Activated CD4-positive, alpha-beta memory T cell treated with anti-CD3 and anti-CD28 coated beads, Interleukin-2, amount 10 ng/mL, durations not matched to agents 7 days and 5 days (primary cell): ENCODE data around the gene USP44. TPM values are rescaled to one million over a fixed set of nuclear protein-coding genes. Genes with fewer than 3 reads are reported as not detected.

Source experiments
- CTCF ChIA-PET: fragments of 350-600 bp; sonication (Branson Sonifier 250); formaldehyde crosslinking; loops from one replicate; lab custom pipeline; 2021; ENCODE audit warnings: antibody characterized with exemption, inconsistent platforms; lab: Charles Lee
- POLR2A ChIA-PET: fragments of 350-600 bp; sonication (Branson Sonifier 250); formaldehyde crosslinking; loops from one replicate; lab custom pipeline; 2021; ENCODE audit warnings: antibody characterized with exemption; lab: Charles Lee
- DNase-seq: peaks from one replicate; pipeline ENCODE4 v3.0.0-alpha.2; 2020
- H3K27ac Mint-ChIP-seq: one replicate; pipeline ENCODE4 v1.8.0; 2021; ENCODE audit warnings: mild to moderate bottlenecking, mixed read lengths
- H3K27me3 Mint-ChIP-seq: one replicate; pipeline ENCODE4 v1.8.0; 2021; ENCODE audit warnings: mixed read lengths
- H3K36me3 Mint-ChIP-seq: one replicate; pipeline ENCODE4 v1.8.0; 2021; ENCODE audit warnings: low read depth, mixed read lengths
- H3K4me1 Mint-ChIP-seq: one replicate; pipeline ENCODE4 v1.8.0; 2021; ENCODE audit warnings: mixed read lengths
- H3K4me3 Mint-ChIP-seq: one replicate; pipeline ENCODE4 v1.8.0; 2021; ENCODE audit warnings: mild to moderate bottlenecking, mixed read lengths
- H3K9me3 Mint-ChIP-seq: one replicate; pipeline ENCODE4 v1.8.0; 2021; ENCODE audit warnings: mixed read lengths
- total RNA-seq, 2 experiments: library from RNA; stranded (reverse); gene quantifications; one replicate each; pipeline ENCODE4 v1.2.3, GENCODE V29; 2021

Gene USP44
- total RNA-seq, 2 experiments from 2014 or later: 0.88 to 1.5 TPM

DNA sequence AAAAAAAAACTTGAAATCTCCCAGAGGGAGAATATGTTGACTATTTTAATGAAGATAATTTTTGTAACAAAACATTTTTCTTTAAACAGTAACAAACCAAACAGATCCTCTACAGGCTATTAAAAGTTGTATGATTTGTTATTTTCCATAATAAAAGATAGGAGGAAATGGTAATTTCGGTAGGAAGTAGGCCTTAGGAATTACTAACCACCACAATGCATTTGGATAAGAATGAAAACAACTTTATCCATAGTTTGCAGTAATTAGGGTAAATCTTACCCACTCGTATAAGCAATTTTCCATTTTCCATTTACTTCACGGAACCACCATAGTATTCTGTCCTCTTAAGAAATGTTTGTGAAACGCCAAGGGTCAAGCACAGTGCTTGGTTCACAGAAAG, 6.0 kb downstream of the USP44 start:
- H3K27me3 Mint-ChIP-seq: peaks cover 32% of the 10 kb centered on the region
- no peak overlapping the region for H3K27ac Mint-ChIP-seq

DNA sequence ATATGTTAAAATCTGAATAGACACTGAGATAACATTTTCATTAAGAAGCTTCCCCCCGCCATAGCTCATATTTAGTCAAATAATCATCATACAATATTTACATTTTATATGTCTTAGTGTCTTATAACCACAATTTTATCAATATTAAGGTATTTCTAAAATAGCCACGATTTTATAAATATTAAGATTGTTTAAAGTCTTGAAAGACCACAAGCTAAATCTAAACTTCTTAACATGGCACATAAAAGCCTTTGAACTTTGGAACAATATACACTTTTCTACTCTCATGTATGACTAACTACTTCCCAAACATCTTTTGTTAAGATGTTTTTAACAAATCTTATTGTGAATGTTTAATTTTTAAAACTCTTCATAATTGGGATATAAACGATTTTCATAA, 6.5 kb downstream of the USP44 start:
- Mint-ChIP-seq H3K27ac (no peak overlapping the region), H3K4me3 (no peak overlapping the region), H3K27me3 (peaks cover 32% of the 10 kb centered on the region), H3K36me3 (peaks cover 7% of the 10 kb centered on the region), H3K9me3 (no peaks in the 10 kb centered on the region), H3K4me1 (peaks cover 15% of the 10 kb centered on the region)
- no peak for DNase-seq
- CTCF ChIA-PET: interaction anchor here (1.0 to 2.5 kb wide), 2 partner anchors 9 to 11 kb away, joined by 3 to 7 read pairs; no protein-coding TSS in a partner anchor
- POLR2A ChIA-PET: no interaction called here

More for the DNA sequence above, 6.0 kb downstream of the USP44 start:
- Mint-ChIP-seq H3K9me3 (no peaks in the 10 kb centered on the region), H3K4me3 (no peak overlapping the region), H3K4me1 (peaks cover 15% of the 10 kb centered on the region), H3K36me3 (peaks cover 7% of the 10 kb centered on the region)
- ChIA-PET POLR2A (no interaction called here), CTCF (interaction anchor here (1.0 to 2.5 kb wide), 2 partner anchors 10 to 11 kb away, joined by 3 to 7 read pairs; no protein-coding TSS in a partner anchor)
- no peak for DNase-seq

DNA sequence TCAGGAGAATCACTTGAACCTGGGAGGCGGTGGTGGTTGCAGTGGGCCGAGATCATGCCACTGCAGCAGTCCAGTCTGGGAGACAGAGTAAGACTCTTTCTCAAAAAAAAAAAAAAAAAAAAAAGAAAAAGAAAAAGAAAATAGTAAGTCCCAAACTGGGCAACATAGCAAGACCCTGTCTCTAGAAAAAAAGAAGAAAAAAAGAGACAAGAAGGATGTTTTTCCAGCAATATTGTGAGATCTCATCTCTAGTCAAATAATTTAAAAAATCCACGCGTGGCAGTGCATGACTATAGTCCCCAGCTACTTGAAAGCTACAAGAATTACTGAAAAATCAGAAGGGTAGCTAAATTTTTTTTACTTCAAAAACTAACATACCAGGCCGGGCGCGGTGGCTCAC, 8.0 kb downstream of the USP44 start:
- Mint-ChIP-seq H3K36me3 (no peaks in the 10 kb centered on the region), H3K4me1 (peaks cover 9% of the 10 kb centered on the region), H3K27me3 (peaks cover 23% of the 10 kb centered on the region), H3K9me3 (no peaks in the 10 kb centered on the region), H3K4me3 (no peak overlapping the region), H3K27ac (no peak overlapping the region)
- DNase-seq: no peak
- CTCF ChIA-PET: interaction anchor here (2.5 kb wide), 1 partner anchor 9 kb away, joined by 7 read pairs; no protein-coding TSS in a partner anchor
- POLR2A ChIA-PET: no interaction called here

DNA sequence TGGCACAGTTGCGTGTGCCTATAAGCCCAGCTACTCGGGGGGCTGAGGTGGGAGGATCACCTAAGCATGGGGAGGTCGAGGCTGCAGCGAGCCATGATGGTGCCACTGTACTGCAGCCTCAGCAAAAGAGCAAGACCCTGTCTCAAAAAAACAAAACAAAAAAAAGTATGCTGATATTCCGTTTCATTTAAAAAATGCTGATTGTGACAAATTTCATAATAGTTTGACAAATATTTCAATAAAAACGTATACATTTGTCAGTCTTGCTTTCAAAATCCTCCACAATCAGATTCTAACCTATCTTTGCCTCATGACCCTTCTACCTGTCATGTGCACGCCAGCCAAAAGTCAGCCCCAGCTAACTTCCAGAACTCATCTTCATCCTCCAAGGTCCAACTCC, 9.8 kb downstream of the USP44 start:
- Mint-ChIP-seq H3K27ac (no peak overlapping the region), H3K4me3 (no peak overlapping the region), H3K9me3 (no peaks in the 10 kb centered on the region), H3K36me3 (no peaks in the 10 kb centered on the region), H3K27me3 (peaks cover 9% of the 10 kb centered on the region), H3K4me1 (no peaks in the 10 kb centered on the region)
- CTCF ChIA-PET: interaction anchor here (0.6 kb wide), 1 partner anchor 166 kb away, joined by 3 read pairs; no protein-coding TSS in a partner anchor
- POLR2A ChIA-PET: no interaction called here
- no peak for DNase-seq

DNA sequence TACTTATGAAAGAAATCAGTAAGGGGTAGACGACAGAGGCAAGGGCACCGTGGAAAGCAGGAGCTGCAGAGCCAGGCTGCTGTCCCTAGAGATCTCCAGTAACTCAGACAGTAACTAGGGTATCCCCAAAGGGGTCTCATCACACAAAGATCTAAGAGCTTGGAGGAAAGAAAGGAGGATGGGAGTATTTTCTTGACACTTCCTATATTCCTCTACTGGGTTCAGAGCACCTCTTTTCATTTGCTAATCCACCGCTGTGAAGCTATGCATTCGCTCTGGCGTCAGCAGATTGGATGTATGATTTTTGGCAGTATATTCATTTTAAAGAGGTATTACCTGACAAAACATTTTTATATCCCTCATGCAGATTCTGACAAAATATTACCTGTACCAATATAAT, 12.6 kb downstream of the USP44 start:
- H3K36me3 Mint-ChIP-seq: no peaks in the 10 kb centered on the region
- H3K27me3 Mint-ChIP-seq: peaks cover under 1% of the 10 kb centered on the region
- no peak for DNase-seq
- CTCF ChIA-PET: interaction anchor here (0.7 to 2.2 kb wide), 4 partner anchors 9 to 423 kb away, joined by 3 to 9 read pairs (median 6); partner anchors contain the start of genes FGD6 and VEZT
- no peak overlapping the region for H3K4me3 Mint-ChIP-seq
- H3K27ac Mint-ChIP-seq: no peak overlapping the region
- no peaks in the 10 kb centered on the region for H3K9me3 Mint-ChIP-seq
- H3K4me1 Mint-ChIP-seq: no peaks in the 10 kb centered on the region
- POLR2A ChIA-PET: no interaction called here

DNA sequence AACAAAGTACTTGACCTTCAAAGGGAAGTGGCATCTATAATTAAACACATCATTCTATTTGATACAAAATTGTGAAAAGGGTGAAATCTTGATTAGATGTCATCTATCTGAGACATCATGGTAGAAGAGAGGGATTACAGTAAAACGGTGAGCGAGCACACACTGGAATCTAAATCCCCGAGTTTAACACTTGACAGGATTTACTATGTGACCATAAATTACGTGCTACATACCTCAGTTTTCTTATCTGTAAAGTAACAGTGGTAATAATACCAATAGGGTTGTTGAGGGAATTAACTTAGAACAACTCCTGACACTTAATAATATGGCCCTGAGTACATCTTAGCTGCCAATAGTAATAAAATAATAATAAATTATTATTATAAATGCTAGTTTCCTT, 13.3 kb downstream of the USP44 start:
- no peak for DNase-seq
- Mint-ChIP-seq H3K36me3 (no peaks in the 10 kb centered on the region), H3K27me3 (peaks cover 2% of the 10 kb centered on the region), H3K27ac (no peak overlapping the region), H3K9me3 (no peaks in the 10 kb centered on the region), H3K4me3 (no peak overlapping the region), H3K4me1 (no peaks in the 10 kb centered on the region)
- ChIA-PET POLR2A (no interaction called here), CTCF (interaction anchor here (0.6 to 2.2 kb wide), 4 partner anchors 9 to 422 kb away, joined by 3 to 9 read pairs (median 6); no protein-coding TSS in a partner anchor)

GRCh38 chr12:95533985-95534384, 17.3 kb downstream of the USP44 start:
- no peak overlapping the region for H3K4me3 Mint-ChIP-seq
- ChIA-PET CTCF (interaction anchor here (0.7 to 4.3 kb wide), 37 partner anchors 9 to 983 kb away, joined by 3 to 70 read pairs (median 4); partner anchors contain the start of genes FGD6, METAP2, NR2C1 and VEZT), POLR2A (interaction anchor here (1.1 to 1.4 kb wide), 2 partner anchors 60 to 418 kb away, joined by 4 to 7 read pairs; partner anchors contain the start of gene METAP2)
- H3K4me1 Mint-ChIP-seq: no peaks in the 10 kb centered on the region
- DNase-seq: no peak
- H3K27ac Mint-ChIP-seq: no peak overlapping the region
- no peaks in the 10 kb centered on the region for H3K9me3 Mint-ChIP-seq
- no peaks in the 10 kb centered on the region for H3K36me3 Mint-ChIP-seq
- peaks cover 2% of the 10 kb centered on the region for H3K27me3 Mint-ChIP-seq

- POLR2A ChIA-PET: interaction anchor here (1.1 kb wide), 1 partner anchor 317 kb away, joined by 3 read pairs; no protein-coding TSS in a partner anchor
- H3K27me3 Mint-ChIP-seq: peaks cover 2% of the 10 kb centered on the region
- H3K27ac Mint-ChIP-seq: no peak overlapping the region
- H3K36me3 Mint-ChIP-seq: no peaks in the 10 kb centered on the region
- CTCF ChIA-PET: interaction anchor here (0.7 to 4.3 kb wide), 4 partner anchors 15 to 416 kb away, joined by 3 to 70 read pairs (median 4); no protein-coding TSS in a partner anchor
- DNase-seq: no peak
- H3K9me3 Mint-ChIP-seq: no peaks in the 10 kb centered on the region
- no peaks in the 10 kb centered on the region for H3K4me1 Mint-ChIP-seq
- H3K4me3 Mint-ChIP-seq: no peak overlapping the region
Measured at GRCh38 chr12:95532851-95533250, 18.4 kb downstream of the USP44 start.

DNA sequence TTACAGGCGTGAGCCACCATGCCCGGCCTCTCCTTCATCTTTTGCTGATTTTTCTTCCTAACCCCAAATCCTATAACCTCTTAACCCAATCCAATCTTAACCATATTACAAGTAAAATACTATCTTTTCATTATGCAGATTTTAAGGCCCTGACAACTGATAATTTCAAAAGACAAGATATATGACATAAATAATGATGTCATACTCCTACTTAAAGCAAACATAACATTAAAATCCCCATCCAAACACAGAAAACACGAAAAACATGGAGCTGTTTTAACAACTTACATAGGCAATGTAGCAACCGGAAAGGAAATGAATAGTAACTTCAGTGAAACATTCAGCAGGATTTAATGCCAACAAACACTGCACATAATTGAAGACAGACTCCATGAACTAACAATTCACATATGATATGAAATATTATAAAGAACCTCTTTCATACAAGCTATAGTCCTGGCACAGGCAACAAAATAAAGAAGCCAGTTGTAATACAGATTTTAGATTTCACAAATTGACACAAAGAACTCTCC, 21.5 kb downstream of the USP44 start:
- Mint-ChIP-seq H3K36me3 (no peaks in the 10 kb centered on the region), H3K4me3 (no peak overlapping the region), H3K4me1 (no peaks in the 10 kb centered on the region), H3K27ac (no peak overlapping the region), H3K27me3 (peaks cover 2% of the 10 kb centered on the region), H3K9me3 (no peaks in the 10 kb centered on the region)
- CTCF ChIA-PET: interaction anchor here (0.6 to 1.1 kb wide), 3 partner anchors 8 to 412 kb away, joined by 3 to 5 read pairs (median 5); no protein-coding TSS in a partner anchor
- no peak for DNase-seq
- POLR2A ChIA-PET: no interaction called here

GRCh38 chr12:95528431-95528830, 22.8 kb downstream of the USP44 start:
- no peak overlapping the region for H3K27ac Mint-ChIP-seq
- no peaks in the 10 kb centered on the region for H3K4me1 Mint-ChIP-seq
- no peaks in the 10 kb centered on the region for H3K36me3 Mint-ChIP-seq
- H3K27me3 Mint-ChIP-seq: no peaks in the 10 kb centered on the region
- ChIA-PET POLR2A (no interaction called here), CTCF (interaction anchor here (1.1 kb wide), 1 partner anchor 411 kb away, joined by 3 read pairs; no protein-coding TSS in a partner anchor)
- no peaks in the 10 kb centered on the region for H3K9me3 Mint-ChIP-seq
- H3K4me3 Mint-ChIP-seq: no peak overlapping the region
- no peak for DNase-seq

DNA sequence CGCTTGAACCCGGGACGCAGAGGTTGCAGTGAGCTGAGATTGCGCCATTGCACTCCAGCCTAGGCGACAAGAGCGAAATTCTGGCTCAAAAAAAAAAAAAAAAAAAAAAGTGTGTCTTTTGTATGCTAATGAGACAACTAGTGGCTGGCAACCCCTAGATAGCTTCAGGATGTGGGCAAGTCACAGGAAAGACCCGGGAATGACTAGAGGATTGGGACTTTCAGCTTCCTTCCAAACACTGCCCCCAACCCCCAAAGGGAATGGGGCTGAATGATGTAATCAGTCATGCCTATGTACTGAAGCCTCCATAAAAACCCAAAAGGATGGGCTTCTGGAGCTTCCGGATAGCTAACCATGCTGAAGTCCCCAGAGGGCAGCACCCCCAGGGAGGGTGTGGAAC, 28.6 kb downstream of the USP44 start:
- Mint-ChIP-seq H3K9me3 (no peaks in the 10 kb centered on the region), H3K4me3 (no peak overlapping the region), H3K27ac (no peak overlapping the region), H3K27me3 (no peaks in the 10 kb centered on the region), H3K4me1 (no peaks in the 10 kb centered on the region), H3K36me3 (no peaks in the 10 kb centered on the region)
- CTCF ChIA-PET: interaction anchor here (0.7 kb wide), 1 partner anchor 12 kb away, joined by 3 read pairs; no protein-coding TSS in a partner anchor
- no peak for DNase-seq
- POLR2A ChIA-PET: no interaction called here

GRCh38 chr12:95520816-95521215, 30.5 kb downstream of the USP44 start:
- Mint-ChIP-seq H3K36me3 (no peaks in the 10 kb centered on the region), H3K4me1 (no peaks in the 10 kb centered on the region), H3K27ac (no peak overlapping the region), H3K9me3 (no peaks in the 10 kb centered on the region), H3K4me3 (no peak overlapping the region), H3K27me3 (no peaks in the 10 kb centered on the region)
- no peak for DNase-seq
- POLR2A ChIA-PET: no interaction called here
- CTCF ChIA-PET: no interaction called here

DNA sequence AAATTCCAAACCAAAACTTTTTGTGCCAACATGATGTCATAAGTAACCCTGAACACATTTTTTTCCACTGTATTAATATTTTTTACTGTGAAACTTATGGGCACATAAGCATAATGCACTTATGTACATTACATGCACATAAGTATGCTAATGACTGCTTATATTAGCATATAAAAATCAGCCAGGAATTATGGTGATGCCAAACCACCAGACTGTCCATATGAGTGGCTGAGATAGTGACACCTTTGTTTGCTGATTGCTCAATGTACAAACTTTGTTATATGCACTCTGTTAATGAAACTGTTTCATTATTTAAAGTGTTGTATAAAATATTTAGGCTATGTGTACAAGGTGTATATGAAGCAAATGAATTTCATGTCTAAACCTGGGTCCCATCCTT, 32.3 kb downstream of the USP44 start:
- peaks cover 12% of the 10 kb centered on the region for H3K36me3 Mint-ChIP-seq
- DNase-seq: no peak
- no peak overlapping the region for H3K4me3 Mint-ChIP-seq
- no peaks in the 10 kb centered on the region for H3K9me3 Mint-ChIP-seq
- H3K27ac Mint-ChIP-seq: no peak overlapping the region
- CTCF ChIA-PET: no interaction called here
- POLR2A ChIA-PET: no interaction called here
- no peaks in the 10 kb centered on the region for H3K27me3 Mint-ChIP-seq
- no peaks in the 10 kb centered on the region for H3K4me1 Mint-ChIP-seq
